H9 (cell line): ENCODE measurements around the gene GPR137B. TPM values are rescaled to one million over a fixed set of nuclear protein-coding genes. Genes with fewer than 3 reads are reported as not detected.

ENCODE experiments used
- DNase-seq: peaks from one replicate; pipeline ENCODE4 v3.0.0-alpha.2; 2017
- H2AFZ ChIP-seq: one replicate; pipeline ENCODE4 v1.6.1; 2013; ENCODE audit warnings: mild to moderate bottlenecking, low read length, control low read depth, moderate library complexity
- H2AK5ac ChIP-seq: 2 replicates; pipeline ENCODE4 v1.6.1; 2013; ENCODE audit warnings: low read length, control low read depth, mixed read lengths; ENCODE audit not compliant: insufficient read length
- H2BK120ac ChIP-seq: one replicate; pipeline ENCODE4 v1.6.1; 2013; ENCODE audit warnings: low read depth, mild to moderate bottlenecking, low read length, control low read depth, inconsistent platforms; ENCODE audit not compliant: poor library complexity, severe bottlenecking
- H2BK12ac ChIP-seq: 2 replicates; pipeline ENCODE4 v1.6.1; 2013; ENCODE audit warnings: low read length, control low read depth, mixed read lengths, low read depth; ENCODE audit not compliant: insufficient read length
- H2BK15ac ChIP-seq: 2 replicates; pipeline ENCODE4 v1.6.1; 2013; ENCODE audit warnings: low read depth, low read length, control low read depth
- H2BK20ac ChIP-seq: one replicate; pipeline ENCODE4 v1.6.1; 2013; ENCODE audit warnings: low read depth, mild to moderate bottlenecking, low read length, control low read depth, inconsistent platforms; ENCODE audit not compliant: poor library complexity, severe bottlenecking
- H2BK5ac ChIP-seq: 2 replicates; pipeline ENCODE4 v1.6.1; 2013; ENCODE audit warnings: low read length, control low read depth, mixed read lengths; ENCODE audit not compliant: insufficient read length
- H3K14ac ChIP-seq: 2 replicates; pipeline ENCODE4 v1.6.1; 2013; ENCODE audit warnings: low read length, control low read depth; ENCODE audit not compliant: insufficient read depth
- H3K18ac ChIP-seq: 2 replicates; pipeline ENCODE4 v1.6.1; 2013; ENCODE audit warnings: low read depth, mild to moderate bottlenecking, mixed read lengths, low read length, control low read depth; ENCODE audit not compliant: insufficient read length
- H3K23ac ChIP-seq: 2 replicates; pipeline ENCODE4 v1.6.1; 2013; ENCODE audit warnings: low read length, control low read depth, mixed read lengths, low read depth; ENCODE audit not compliant: insufficient read length
- H3K23me2 ChIP-seq: 2 replicates; pipeline ENCODE4 v1.6.1; 2013; ENCODE audit warnings: low read depth, mild to moderate bottlenecking, mixed read lengths, low read length, control low read depth; ENCODE audit not compliant: insufficient read length, poor library complexity, severe bottlenecking
- H3K27ac ChIP-seq: 2 replicates; pipeline ENCODE4 v1.5.1; 2013; ENCODE audit warnings: low read length, control low read depth, mixed read lengths, low read depth; ENCODE audit not compliant: insufficient read length
- H3K27me3 ChIP-seq: 2 replicates; pipeline ENCODE4 v1.6.1; 2013; ENCODE audit warnings: low read length, control low read depth, inconsistent platforms; ENCODE audit not compliant: insufficient read depth
- H3K4ac ChIP-seq: 2 replicates; pipeline ENCODE4 v1.6.1; 2013; ENCODE audit warnings: low read depth, mild to moderate bottlenecking, control low read depth, inconsistent platforms, low read length, moderate library complexity
- H3K4me1 ChIP-seq: 2 replicates; pipeline ENCODE4 v1.6.1; 2013; ENCODE audit warnings: low read length, control low read depth, inconsistent platforms; ENCODE audit not compliant: insufficient read depth
- H3K4me2 ChIP-seq: 2 replicates; pipeline ENCODE4 v1.6.1; 2013; ENCODE audit warnings: low read length, control low read depth, mixed read lengths; ENCODE audit not compliant: insufficient read length, insufficient read depth
- H3K56ac ChIP-seq: 2 replicates; pipeline ENCODE4 v1.6.1; 2013; ENCODE audit warnings: low read depth, mild to moderate bottlenecking, mixed read lengths, low read length, control low read depth; ENCODE audit not compliant: insufficient read length
- H3K79me1 ChIP-seq: 2 replicates; pipeline ENCODE4 v1.6.1; 2013; ENCODE audit warnings: low read depth, mild to moderate bottlenecking, moderate library complexity, low read length, control low read depth, inconsistent platforms; ENCODE audit not compliant: insufficient read depth, poor library complexity, severe bottlenecking
- H3K79me2 ChIP-seq: 2 replicates; pipeline ENCODE4 v1.6.1; 2013; ENCODE audit warnings: low read length, control low read depth, inconsistent platforms; ENCODE audit not compliant: insufficient read depth
- H3K9ac ChIP-seq: 2 replicates; pipeline ENCODE4 v1.6.1; 2013; ENCODE audit warnings: low read length, control low read depth, mixed read lengths; ENCODE audit not compliant: insufficient read length; ENCODE audit errors: extremely low read depth
- H3K9me3 ChIP-seq: one replicate; pipeline ENCODE4 v1.6.1; 2013; ENCODE audit warnings: low read depth, low read length, inconsistent platforms; ENCODE audit not compliant: control insufficient read depth
- H3T11ph ChIP-seq: one replicate; pipeline ENCODE4 v1.6.1; 2013; ENCODE audit warnings: mild to moderate bottlenecking, low read length, control low read depth, inconsistent platforms
- H4K20me1 ChIP-seq: one replicate; pipeline ENCODE4 v1.6.1; 2013; ENCODE audit not compliant: control insufficient read depth, insufficient read length, insufficient read depth
- H4K5ac ChIP-seq: 2 replicates; pipeline ENCODE4 v1.6.1; 2013; ENCODE audit warnings: low read depth, mild to moderate bottlenecking, mixed read lengths, low read length, control low read depth; ENCODE audit not compliant: insufficient read length
- H4K8ac ChIP-seq: replicated peaks from 2 replicates; pipeline ENCODE4 v1.6.1; 2013; ENCODE audit warnings: low read length, control low read depth, mixed read lengths, low read depth; ENCODE audit not compliant: insufficient read length
- H4K91ac ChIP-seq: 2 replicates; pipeline ENCODE4 v1.6.1; 2013; ENCODE audit warnings: low read depth, mild to moderate bottlenecking, moderate library complexity, mixed read lengths, low read length, control low read depth; ENCODE audit not compliant: insufficient read length
- H3K27ac Mint-ChIP-seq, 3 experiments: 2 replicates in 2 of 3; 3 replicates in 1 of 3; pipeline ENCODE4 v1.8.0; 2020 to 2021; ENCODE audit warnings: mixed read lengths in 3 of 3, mild to moderate bottlenecking in 1 of 3, moderate library complexity in 1 of 3
- H3K27me3 Mint-ChIP-seq: 2 replicates; pipeline ENCODE4 v1.8.0; 2021; ENCODE audit warnings: low read depth, mild to moderate bottlenecking, moderate library complexity, mixed read lengths
- H3K36me3 Mint-ChIP-seq, 3 experiments: 2 replicates in 2 of 3; 3 replicates in 1 of 3; pipeline ENCODE4 v1.8.0; 2020 to 2021; ENCODE audit warnings: low read depth in 3 of 3, mixed read lengths in 3 of 3; ENCODE audit not compliant: insufficient read depth in 1 of 3
- H3K4me1 Mint-ChIP-seq, 2 experiments: 2 replicates each; pipeline ENCODE4 v1.8.0; 2020; ENCODE audit warnings: mixed read lengths in 2 of 2
- H3K4me3 Mint-ChIP-seq, 2 experiments: 2 replicates in 1 of 2; 3 replicates in 1 of 2; pipeline ENCODE4 v1.8.0; 2020 to 2021; ENCODE audit warnings: mild to moderate bottlenecking in 2 of 2, mixed read lengths in 2 of 2, moderate library complexity in 1 of 2
- H3K9me3 Mint-ChIP-seq, 2 experiments: 2 replicates in 1 of 2; 3 replicates in 1 of 2; pipeline ENCODE4 v1.8.0; 2020; ENCODE audit warnings: mild to moderate bottlenecking in 2 of 2, mixed read lengths in 2 of 2, moderate library complexity in 1 of 2
- total RNA-seq: library from RNA; stranded (reverse); gene quantifications from 2 replicates; pipeline ENCODE4 v1.2.1, GENCODE V29; 2021
- TF ChIP-seq, protein P1 (sequence below): fragments of 200-600 bp; sonication (generic); conservative IDR thresholded peaks from 3 replicates; pipeline ENCODE4 v1.8.0; 2021; ENCODE audit warnings: antibody characterized with exemption, mild to moderate bottlenecking

The GPR137B gene
- total RNA-seq, 1 experiment from 2014 or later, result 5.9 TPM

DNA sequence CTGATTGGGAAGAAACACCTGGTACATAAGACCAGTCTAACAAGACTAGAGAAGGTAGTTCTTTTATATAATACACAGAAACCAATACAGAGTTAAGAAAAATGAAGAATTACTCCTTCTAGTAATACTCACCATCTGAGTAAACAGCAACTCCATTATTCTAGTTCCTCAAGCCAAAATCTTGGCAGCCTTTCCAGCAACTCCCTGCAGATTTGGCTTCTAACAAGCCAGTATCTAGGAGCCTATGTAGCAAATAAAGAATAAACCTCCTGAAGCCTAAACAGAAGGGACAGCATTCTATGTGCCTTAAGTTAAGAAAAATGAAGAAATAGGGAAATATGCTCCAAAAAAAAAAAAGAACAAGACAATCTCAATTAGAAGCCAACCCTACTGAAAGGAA, 114.9 kb downstream of the GPR137B start:
- Mint-ChIP-seq H3K4me1 (no peaks in the 10 kb centered on the region), H3K36me3 (peaks cover 11 to 28% (median 19%) of the 10 kb centered on the region in 3 experiments), H3K27me3 (no peaks in the 10 kb centered on the region; the same call in 1 of the 2 replicates), H3K27ac (no peak overlapping the region), H3K9me3 (peaks cover 23 to 34% of the 10 kb centered on the region in 2 experiments), H3K4me3 (no peak overlapping the region)
- no peak overlapping the region for H2BK20ac ChIP-seq
- H2BK15ac ChIP-seq, result no peak overlapping the region
- H3K18ac ChIP-seq, result no peak overlapping the region
- no peak overlapping the region for H4K5ac ChIP-seq
- H3K23me2 ChIP-seq, result no peaks in the 10 kb centered on the region
- no peak overlapping the region for H2BK5ac ChIP-seq
- no peaks in the 10 kb centered on the region for H3K79me1 ChIP-seq
- no peaks in the 10 kb centered on the region for H3K9me3 ChIP-seq
- no peak overlapping the region for H4K8ac ChIP-seq
- H3K4me2 ChIP-seq, result no peak overlapping the region
- H2BK12ac ChIP-seq, result no peak overlapping the region
- no peaks in the 10 kb centered on the region for H3K79me2 ChIP-seq
- H3K9ac ChIP-seq, result no peak overlapping the region
- H3T11ph ChIP-seq, result no peak overlapping the region
- TF ChIP-seq, protein P1, sequence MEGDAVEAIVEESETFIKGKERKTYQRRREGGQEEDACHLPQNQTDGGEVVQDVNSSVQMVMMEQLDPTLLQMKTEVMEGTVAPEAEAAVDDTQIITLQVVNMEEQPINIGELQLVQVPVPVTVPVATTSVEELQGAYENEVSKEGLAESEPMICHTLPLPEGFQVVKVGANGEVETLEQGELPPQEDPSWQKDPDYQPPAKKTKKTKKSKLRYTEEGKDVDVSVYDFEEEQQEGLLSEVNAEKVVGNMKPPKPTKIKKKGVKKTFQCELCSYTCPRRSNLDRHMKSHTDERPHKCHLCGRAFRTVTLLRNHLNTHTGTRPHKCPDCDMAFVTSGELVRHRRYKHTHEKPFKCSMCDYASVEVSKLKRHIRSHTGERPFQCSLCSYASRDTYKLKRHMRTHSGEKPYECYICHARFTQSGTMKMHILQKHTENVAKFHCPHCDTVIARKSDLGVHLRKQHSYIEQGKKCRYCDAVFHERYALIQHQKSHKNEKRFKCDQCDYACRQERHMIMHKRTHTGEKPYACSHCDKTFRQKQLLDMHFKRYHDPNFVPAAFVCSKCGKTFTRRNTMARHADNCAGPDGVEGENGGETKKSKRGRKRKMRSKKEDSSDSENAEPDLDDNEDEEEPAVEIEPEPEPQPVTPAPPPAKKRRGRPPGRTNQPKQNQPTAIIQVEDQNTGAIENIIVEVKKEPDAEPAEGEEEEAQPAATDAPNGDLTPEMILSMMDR, result no peak
- H4K91ac ChIP-seq, result no peak overlapping the region
- H2AFZ ChIP-seq, result no peak overlapping the region
- H3K4me1 ChIP-seq, result no peaks in the 10 kb centered on the region
- DNase-seq, result no peak
- no peak overlapping the region for H3K14ac ChIP-seq
- no peak overlapping the region for H3K4ac ChIP-seq
- no peaks in the 10 kb centered on the region for H4K20me1 ChIP-seq
- H3K56ac ChIP-seq, result no peak overlapping the region
- no peak overlapping the region for H3K27ac ChIP-seq
- no peak overlapping the region for H2BK120ac ChIP-seq
- H3K23ac ChIP-seq, result no peak overlapping the region
- H3K27me3 ChIP-seq, result no peaks in the 10 kb centered on the region
- H2AK5ac ChIP-seq, result no peak overlapping the region
